Left renal pelvis (tissue), 4 donors: ENCODE data around the gene SLC35F2. TPM values are rescaled to one million over a fixed set of nuclear protein-coding genes. Genes with fewer than 3 reads are reported as not detected.

Experiments
- DNase-seq, 4 donors: peaks; one replicate each; pipeline ENCODE4 v3.0.0-alpha.2; 2013; ENCODE audit warnings: low read depth in 4 of 4, low spot score in 3 of 4
- polyA plus RNA-seq, 4 donors: library from polyadenylated mRNA; unstranded; fragments of 120-200 nt; gene quantifications; one replicate each; pipeline ENCODE4 v1.2.1, GENCODE V29; 2013; ENCODE audit not compliant: insufficient read length in 4 of 4

The SLC35F2 gene
- polyA plus RNA-seq, 4 donors, result 2.4 to 15.8 (median 14.9) TPM

GRCh38 chr11:107743191-107743590 lies 115.4 kb downstream of the SLC35F2 start:
- DNase-seq, result no peak

DNA sequence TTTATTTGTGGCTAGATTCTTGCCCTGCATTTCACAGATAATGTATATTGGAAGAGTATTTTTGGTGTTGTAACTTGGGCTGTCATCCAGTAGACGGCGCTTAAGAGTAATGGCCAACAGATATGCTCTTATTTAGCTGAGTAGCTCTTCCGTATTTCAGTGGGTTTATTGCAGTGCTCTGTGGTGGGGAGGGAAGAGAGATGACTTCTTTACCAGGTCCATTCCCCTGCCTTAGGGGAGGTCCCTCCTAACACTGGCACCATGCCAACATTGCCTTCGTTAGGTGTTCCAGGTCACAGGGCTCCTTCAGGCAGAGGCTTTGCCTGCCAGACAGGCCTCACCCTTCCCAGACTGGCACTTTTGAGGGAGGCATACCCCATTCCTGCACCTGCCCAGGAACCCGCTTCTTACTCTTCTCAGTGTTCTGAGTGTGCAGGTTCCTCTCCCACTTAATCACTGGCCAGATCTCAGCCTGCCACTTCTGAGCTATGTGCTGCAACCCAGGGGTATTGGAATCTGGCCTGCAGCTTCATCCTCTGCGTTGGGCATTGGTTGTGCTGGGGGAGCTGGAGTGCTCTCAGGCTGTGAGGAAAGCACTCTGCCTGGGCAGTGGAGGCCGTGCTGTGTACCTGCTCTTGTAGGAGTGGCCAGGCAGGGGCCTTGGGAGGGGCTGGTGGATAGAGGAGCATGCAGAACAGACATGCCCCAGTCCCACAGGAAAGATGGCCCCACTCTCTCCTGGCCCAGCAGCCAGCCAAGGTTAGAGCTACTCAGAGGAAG lies 117.4 kb downstream of the SLC35F2 start:
- DNase-seq, result no peak

Other genes with a start within 250 kb of the SLC35F2 start
- gene SLN, start 146.7 kb downstream of the SLC35F2 start, polyA plus RNA-seq, result under 1 TPM in 3 of 4 donors, not detected in 1; 0.24 to 0.92 (median 0.31) TPM
- under 1 TPM; 0.47 to 0.92 (median 0.67) TPM for gene RAB39A, start 69.7 kb upstream of the SLC35F2 start, polyA plus RNA-seq
- 10 to 100 TPM; 27.8 to 50.7 (median 46.2) TPM for gene CUL5, start 150.1 kb upstream of the SLC35F2 start, polyA plus RNA-seq